ENCODE data around the gene CCKAR. TPM values are rescaled to one million over a fixed set of nuclear protein-coding genes. Genes with fewer than 3 reads are reported as not detected.

The CCKAR gene
- total and polyA plus RNA-seq, 2 of the 8 experiments (the other 6 are each of a cell fraction or from before 2014, with no cell fraction given): not detected

- TF ChIP-seq KDM5A (IDR thresholded peaks at IDR 0.05; ENCODE audit: low read length) (no peak), SIN3A (conservative IDR thresholded peaks at IDR 0.05 in 1 of 2, IDR thresholded peaks at IDR 0.05 in 1 of 2; ENCODE audit: low read depth in 1 of 2, low read length in 2 of 2) (no peak), JUN (IDR thresholded peaks at IDR 0.05; ENCODE audit: low read depth, low read length) (no peak), GABPA (IDR thresholded peaks at IDR 0.05; ENCODE audit: borderline replicate concordance, insufficient read depth, low read length) (no peak), HDAC2 (IDR thresholded peaks at IDR 0.05; ENCODE audit: borderline replicate concordance in 1 of 2, low read depth in 2 of 2, low read length in 2 of 2) (no peak), NRF1 (IDR thresholded peaks at IDR 0.05; ENCODE audit: low read depth, low read length) (no peak), NANOG (IDR thresholded peaks at IDR 0.05; ENCODE audit: insufficient read depth, low read depth, low read length, poor library complexity, severe bottlenecking) (no peak)
These were observed 30.3 kb downstream of the CCKAR start (continued) for GRCh38 chr4:26459756-26460530.
